Esophagus squamous epithelium (tissue), 4 donors: ENCODE results near the gene EFCAB5.

Source experiments
- CTCF ChIP-seq, 6 experiments: fragments of 450-650 bp in 4 of 6; fragments of 200-600 bp in 2 of 6; sonication (generic) in 2 of 6; IDR thresholded peaks; one replicate each; pipeline ENCODE4 v1.5.1; 2016 to 2019; ENCODE audit warnings: antibody characterized with exemption in 6 of 6, mild to moderate bottlenecking in 4 of 6, moderate library complexity in 4 of 6
- POLR2A ChIP-seq, 4 donors: fragments of 450-650 bp; IDR thresholded peaks; one replicate each; pipeline ENCODE4 v1.6.1; 2017; ENCODE audit warnings: antibody characterized with exemption in 4 of 4, mild to moderate bottlenecking in 4 of 4, moderate library complexity in 3 of 4

GRCh38 chr17:30134551-30134950 lies 193.1 kb downstream of the EFCAB5 start:
- TF ChIP-seq CTCF (IDR thresholded peaks at IDR 0.05), result no peak
- TF ChIP-seq POLR2A (IDR thresholded peaks at IDR 0.05), result no peak
